Raji (cell line): ENCODE data around the gene RAB4B.

Source experiments
- POLR2A ChIP-seq: IDR thresholded peaks from 2 replicates; pipeline ENCODE4 v1.6.1; 2011; ENCODE audit warnings: low read depth, low read length, control low read depth; ENCODE audit not compliant: insufficient read depth

RAB4B gene

GRCh38 chr19:40827386-40828247 lies 49.6 kb downstream of the RAB4B start:
- TF ChIP-seq POLR2A = no peak

DNA sequence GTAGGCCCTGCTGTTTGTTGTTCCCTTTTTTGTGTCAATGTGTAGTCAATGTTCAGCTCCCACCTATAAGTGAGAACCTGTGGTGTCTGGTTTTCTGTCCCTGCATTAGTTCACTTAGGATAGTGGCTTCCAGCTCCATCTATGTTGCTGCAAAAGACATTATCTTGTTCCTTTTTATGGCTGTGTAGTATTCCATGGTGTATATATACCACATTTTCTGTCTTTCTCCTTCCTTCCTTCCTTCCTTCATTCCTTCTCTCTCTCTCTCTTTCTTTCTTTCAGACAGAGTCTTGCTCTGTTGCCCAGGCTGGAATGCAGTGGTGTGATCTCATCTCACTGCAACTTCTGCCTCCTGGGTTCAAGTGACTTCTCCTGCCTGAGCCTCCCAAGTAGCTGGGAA lies 51.2 kb downstream of the RAB4B start:
- TF ChIP-seq POLR2A = no peak

DNA sequence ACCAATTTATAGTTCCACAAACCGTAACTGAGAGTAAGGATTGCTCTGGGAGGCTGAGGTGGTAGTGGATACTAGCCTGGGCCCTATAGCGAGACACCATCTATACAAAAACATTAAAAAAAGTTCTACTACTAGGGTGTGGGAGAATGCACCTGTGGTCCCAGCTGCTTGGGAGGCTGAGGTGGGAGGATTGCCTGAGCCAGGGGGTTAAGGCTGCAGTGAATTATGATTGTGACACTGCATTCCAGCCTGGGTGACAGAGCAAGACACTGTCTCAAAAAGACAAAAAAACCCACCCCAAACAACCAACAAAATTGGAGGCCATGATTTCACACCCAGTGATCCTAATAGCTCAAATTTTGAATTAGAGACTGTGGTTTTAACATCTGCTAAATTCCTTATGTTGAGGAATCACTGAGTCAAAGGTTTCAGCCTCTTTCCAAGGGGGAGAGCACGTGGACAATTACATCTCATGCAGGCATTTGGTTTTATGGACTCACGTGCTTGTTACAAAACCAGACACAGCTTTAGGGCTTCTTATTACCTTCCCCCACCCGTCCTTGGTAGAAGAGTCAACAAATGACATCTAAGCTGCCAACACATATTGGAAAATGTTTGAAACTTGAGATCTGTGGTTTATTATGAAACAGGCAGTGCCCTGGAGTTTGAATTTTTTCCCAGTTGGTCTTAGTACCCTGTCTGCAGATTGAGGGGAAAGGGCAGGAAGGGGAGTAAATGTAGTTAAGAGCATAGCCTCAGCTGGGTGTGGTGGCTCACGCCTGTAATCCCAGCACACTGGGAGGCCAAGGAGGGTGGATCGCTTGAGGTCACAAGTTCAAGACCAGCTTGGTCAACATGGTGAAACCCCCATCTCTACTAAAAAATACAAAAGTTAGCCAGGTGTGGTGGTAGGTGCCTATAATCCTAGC lies 53.7 kb downstream of the RAB4B start:
- no peak for TF ChIP-seq POLR2A

- no peak for TF ChIP-seq POLR2A
Measured at GRCh38 chr19:40836754-40837429, 58.8 kb downstream of the RAB4B start.
